ENCODE measurements around the gene CST3. TPM values are rescaled to one million over a fixed set of nuclear protein-coding genes. Genes with fewer than 3 reads are reported as not detected.

The CST3 gene
- total and polyA plus RNA-seq, 2 of the 8 experiments (the other 6 are each of a cell fraction or from before 2014, with no cell fraction given) = 53.2 to 184 TPM

DNA sequence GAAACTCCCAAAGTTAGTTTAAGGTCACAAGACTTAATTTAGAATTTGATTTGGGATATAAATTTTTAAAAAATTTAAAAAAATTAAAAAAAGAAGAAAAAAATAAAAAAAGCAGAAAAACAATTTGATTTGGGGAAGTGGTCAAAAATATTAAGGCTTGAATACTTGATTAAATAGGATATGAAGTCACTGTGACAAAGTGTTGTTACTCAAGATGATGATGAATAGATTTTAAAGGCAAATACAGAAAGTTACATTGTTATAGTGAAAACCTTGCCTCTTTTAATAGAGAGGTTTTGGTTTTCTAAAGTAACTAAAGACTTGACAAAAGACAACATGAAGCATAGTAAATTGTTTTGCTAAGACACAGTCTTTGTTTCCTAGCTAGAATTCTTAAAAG lies 39.3 kb downstream of the CST3 start:
- Histone ChIP-seq H4K91ac (replicated peaks; ENCODE audit: insufficient read length, low read length) (no peak overlapping the region), H3K4me1 (replicated peaks in 1 of 4; ENCODE audit: control insufficient read depth in 3 of 4, insufficient read depth in 4 of 4, low read length in 3 of 4) (no peaks in the 10 kb centered on the region), H3K27ac (ENCODE audit: low read depth, low read length) (no peak overlapping the region), H2BK120ac (replicated peaks; ENCODE audit: low read depth, low read length) (no peak overlapping the region), H4K5ac (ENCODE audit: insufficient read length, low read depth, low read length) (no peak overlapping the region), H3K79me2 (ENCODE audit: control insufficient read depth in 1 of 2, insufficient read depth in 2 of 2, low read length in 2 of 2) (no peaks in the 10 kb centered on the region), H2BK20ac (ENCODE audit: low read length) (no peak overlapping the region), H3K14ac (ENCODE audit: insufficient read length) (no peak overlapping the region), H2BK5ac (ENCODE audit: low read depth, low read length) (no peak overlapping the region), H3K9me3 (ENCODE audit: insufficient read depth in 2 of 2, low read depth in 1 of 2, low read length in 1 of 2) (no peaks in the 10 kb centered on the region), H3K18ac (ENCODE audit: extremely low read depth, low read length) (no peak overlapping the region), H3K23me2 (ENCODE audit: low read depth, low read length) (no peaks in the 10 kb centered on the region), H3K23ac (ENCODE audit: insufficient read length) (no peak overlapping the region), H3K9ac (replicated peaks in 1 of 4; ENCODE audit: extremely low read depth in 1 of 4, low read depth in 3 of 4, low read length in 3 of 4) (no peak overlapping the region), H3K36me3 (ENCODE audit: control insufficient read depth in 2 of 4, insufficient read depth in 4 of 4, low read length in 3 of 4) (no peaks in the 10 kb centered on the region), H3K79me1 (ENCODE audit: low read depth, low read length) (no peaks in the 10 kb centered on the region), H3K4me2 (ENCODE audit: insufficient read depth in 1 of 2, low read depth in 2 of 2, low read length in 2 of 2) (no peak overlapping the region), H3K4ac (replicated peaks; ENCODE audit: insufficient read length, low read depth, low read length) (no peak overlapping the region), H2BK12ac (ENCODE audit: low read depth, low read length) (no peak overlapping the region), H3K56ac (replicated peaks; ENCODE audit: insufficient read length, low read depth, low read length) (no peak overlapping the region), H2AK5ac (ENCODE audit: low read depth, low read length) (no peak overlapping the region), H2BK15ac (ENCODE audit: low read length) (no peak overlapping the region), H3K27me3 (replicated peaks in 1 of 4; ENCODE audit: control insufficient read depth in 3 of 4, extremely low read depth in 1 of 4, insufficient read depth in 3 of 4, low read length in 3 of 4) (no peaks in the 10 kb centered on the region), H3K4me3 (ENCODE audit: extremely low read depth in 1 of 4, insufficient read depth in 2 of 4, low read depth in 3 of 4, low read length in 4 of 4) (no peak overlapping the region), H2AFZ (ENCODE audit: low read length) (no peak overlapping the region), H4K20me1 (replicated peaks in 1 of 2; ENCODE audit: control insufficient read depth in 1 of 2, insufficient read depth in 2 of 2, low read length in 2 of 2) (no peaks in the 10 kb centered on the region), H4K8ac (ENCODE audit: extremely low read depth, insufficient read depth, low read length) (no peak overlapping the region)
- TF ChIP-seq KDM5A (IDR thresholded peaks at IDR 0.05; ENCODE audit: low read length) (no peak), RFX5 (IDR thresholded peaks at IDR 0.05; ENCODE audit: borderline replicate concordance, low read depth, low read length) (no peak), SAP30 (IDR thresholded peaks at IDR 0.05; ENCODE audit: insufficient read depth, insufficient replicate concordance, low read length) (no peak), HDAC2 (IDR thresholded peaks at IDR 0.05; ENCODE audit: borderline replicate concordance in 1 of 2, low read depth in 2 of 2, low read length in 2 of 2) (no peak), EGR1 (IDR thresholded peaks at IDR 0.05; ENCODE audit: borderline replicate concordance, low read depth, low read length) (no peak), NANOG (IDR thresholded peaks at IDR 0.05; ENCODE audit: insufficient read depth, low read depth, low read length, poor library complexity, severe bottlenecking) (no peak), CEBPB (IDR thresholded peaks at IDR 0.05; ENCODE audit: low read depth, low read length) (no peak), SIX5 (IDR thresholded peaks at IDR 0.05; ENCODE audit: low read depth, low read length) (no peak), PHF8 (conservative IDR thresholded peaks at IDR 0.05; ENCODE audit: low read depth, low read length) (no peak), JUND (IDR thresholded peaks at IDR 0.05; ENCODE audit: low read length) (no peak), TCF12 (IDR thresholded peaks at IDR 0.05; ENCODE audit: low read depth, low read length) (no peak), SUZ12 (IDR thresholded peaks at IDR 0.05; ENCODE audit: low read length) (no peak)
- TF ChIP-seq, protein P1, sequence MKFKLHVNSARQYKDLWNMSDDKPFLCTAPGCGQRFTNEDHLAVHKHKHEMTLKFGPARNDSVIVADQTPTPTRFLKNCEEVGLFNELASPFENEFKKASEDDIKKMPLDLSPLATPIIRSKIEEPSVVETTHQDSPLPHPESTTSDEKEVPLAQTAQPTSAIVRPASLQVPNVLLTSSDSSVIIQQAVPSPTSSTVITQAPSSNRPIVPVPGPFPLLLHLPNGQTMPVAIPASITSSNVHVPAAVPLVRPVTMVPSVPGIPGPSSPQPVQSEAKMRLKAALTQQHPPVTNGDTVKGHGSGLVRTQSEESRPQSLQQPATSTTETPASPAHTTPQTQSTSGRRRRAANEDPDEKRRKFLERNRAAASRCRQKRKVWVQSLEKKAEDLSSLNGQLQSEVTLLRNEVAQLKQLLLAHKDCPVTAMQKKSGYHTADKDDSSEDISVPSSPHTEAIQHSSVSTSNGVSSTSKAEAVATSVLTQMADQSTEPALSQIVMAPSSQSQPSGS (IDR thresholded peaks at IDR 0.05; ENCODE audit: low read length) = no peak
- no peak for DNase-seq (ENCODE audit: low read depth in 1 of 2, low spot score in 2 of 2)
- FAIRE-seq = no peak
- CTCF ChIA-PET (ENCODE audit: partially characterized antibody) = interaction anchor here (1.5 to 18.5 kb wide), 3 partner anchors 10 to 154 kb away, joined by 3 to 328 read pairs (median 5); partner anchors contain the start of genes CST11 and CSTL1
- POLR2A ChIA-PET (ENCODE audit: partially characterized antibody) = no interaction called here

All from H1 (cell line).